SH-SY5Y (cell line): Measurements from ENCODE around the gene PAQR6.

Experiments used
- GATA2 ChIP-seq: IDR thresholded peaks from 2 replicates; pipeline ENCODE4 v1.6.1; 2011; ENCODE audit warnings: mild to moderate bottlenecking, low read depth, low read length
- GATA3 ChIP-seq: IDR thresholded peaks from 2 replicates; pipeline ENCODE4 v1.6.1; 2011; ENCODE audit warnings: low read depth, mild to moderate bottlenecking, low read length, moderate library complexity

GRCh38 chr1:156289857-156290256 lies 42.0 kb upstream of the PAQR6 start:
- TF ChIP-seq GATA2 (no peak), GATA3 (no peak)
